OCI-M2 (cell line): ENCODE measurements around the gene SMIM33.
"Not testable (repeated sequence)": the region's sequence is repeated elsewhere in the genome, so short reads cannot be mapped to it uniquely, and the experiment has no call there.

Experiments
- DNase-seq: peaks from one replicate; lab custom pipeline; 2025; ENCODE audit not compliant: unreplicated experiment; lab: John Stamatoyannopoulos, UW

Gene SMIM33

GRCh38 chr5:139456776-139457175 is 14.0 kb upstream of the SMIM33 start:
- no peak for DNase-seq

- DNase-seq: no peak
Measured at GRCh38 chr5:139457241-139457640, 13.6 kb upstream of the SMIM33 start.

- no peak for DNase-seq
Measured at GRCh38 chr5:139457653-139458306, 13.0 kb upstream of the SMIM33 start.

GRCh38 chr5:139458580-139459407 is 12.0 kb upstream of the SMIM33 start:
- DNase-seq: no peak

GRCh38 chr5:139459451-139459934 is 11.3 kb upstream of the SMIM33 start:
- no peak for DNase-seq

GRCh38 chr5:139460455-139460854 is 10.3 kb upstream of the SMIM33 start:
- DNase-seq: no peak

- no peak for DNase-seq
Measured at GRCh38 chr5:139461176-139461575, 9.6 kb upstream of the SMIM33 start.

GRCh38 chr5:139461698-139462097 is 9.1 kb upstream of the SMIM33 start:
- DNase-seq: no peak

GRCh38 chr5:139462586-139463276 is 8.1 kb upstream of the SMIM33 start, which contains the start of gene ECSCR:
ECSCR (minus strand) TSS chr5:139462743; CDS start chr5:139462670, 73 bp downstream.
- DNase-seq: no peak

GRCh38 chr5:139468421-139468931 is 2.3 kb upstream of the SMIM33 start:
- DNase-seq: no peak

GRCh38 chr5:139472386-139473030 is 1.7 kb downstream of the SMIM33 start:
- DNase-seq: no peak

- no peak for DNase-seq
Measured at GRCh38 chr5:139473105-139473504, 2.3 kb downstream of the SMIM33 start.

GRCh38 chr5:139473565-139473964 is 2.8 kb downstream of the SMIM33 start:
- DNase-seq: no peak

GRCh38 chr5:139474890-139475791 is 4.3 kb downstream of the SMIM33 start:
- DNase-seq: peak; percentile 68

GRCh38 chr5:139475865-139476617 is 5.2 kb downstream of the SMIM33 start:
- DNase-seq: no peak

GRCh38 chr5:139478657-139479423 is 8.0 kb downstream of the SMIM33 start:
- not testable (repeated sequence) for DNase-seq

GRCh38 chr5:139479729-139480128 is 8.9 kb downstream of the SMIM33 start:
- DNase-seq: not testable (repeated sequence)

GRCh38 chr5:139481122-139481533 is 10.3 kb downstream of the SMIM33 start:
- no peak for DNase-seq
